Measurements from ENCODE around the gene CSNK1D. TPM values are rescaled to one million over a fixed set of nuclear protein-coding genes. Genes with fewer than 3 reads are reported as not detected.

CSNK1D gene
- total RNA-seq, 1 donor, result 50.3 TPM

GRCh38 chr17:82299452-82299851 is 26.0 kb upstream of the CSNK1D start:
- Histone ChIP-seq H3K4me3 (ENCODE audit: insufficient read depth, low read length) (no peak overlapping the region), H3K4me1 (ENCODE audit: insufficient read depth, low read length) (peaks cover 22% of the 10 kb centered on the region), H3K36me3 (ENCODE audit: insufficient read depth, low read length) (no peaks in the 10 kb centered on the region), H3K79me2 (ENCODE audit: insufficient read depth, low read length) (no peaks in the 10 kb centered on the region), H3K27ac (ENCODE audit: low read depth, low read length) (no peak overlapping the region), H4K20me1 (ENCODE audit: insufficient read depth, low read length) (no peaks in the 10 kb centered on the region), H3K9me3 (ENCODE audit: low read depth, low read length) (no peaks in the 10 kb centered on the region), H3K4me2 (ENCODE audit: insufficient read depth, low read length) (no peak overlapping the region), H2AFZ (ENCODE audit: low read length) (no peak overlapping the region), H3K27me3 (ENCODE audit: insufficient read depth, low read length) (no peaks in the 10 kb centered on the region)
- TF ChIP-seq, protein P1, sequence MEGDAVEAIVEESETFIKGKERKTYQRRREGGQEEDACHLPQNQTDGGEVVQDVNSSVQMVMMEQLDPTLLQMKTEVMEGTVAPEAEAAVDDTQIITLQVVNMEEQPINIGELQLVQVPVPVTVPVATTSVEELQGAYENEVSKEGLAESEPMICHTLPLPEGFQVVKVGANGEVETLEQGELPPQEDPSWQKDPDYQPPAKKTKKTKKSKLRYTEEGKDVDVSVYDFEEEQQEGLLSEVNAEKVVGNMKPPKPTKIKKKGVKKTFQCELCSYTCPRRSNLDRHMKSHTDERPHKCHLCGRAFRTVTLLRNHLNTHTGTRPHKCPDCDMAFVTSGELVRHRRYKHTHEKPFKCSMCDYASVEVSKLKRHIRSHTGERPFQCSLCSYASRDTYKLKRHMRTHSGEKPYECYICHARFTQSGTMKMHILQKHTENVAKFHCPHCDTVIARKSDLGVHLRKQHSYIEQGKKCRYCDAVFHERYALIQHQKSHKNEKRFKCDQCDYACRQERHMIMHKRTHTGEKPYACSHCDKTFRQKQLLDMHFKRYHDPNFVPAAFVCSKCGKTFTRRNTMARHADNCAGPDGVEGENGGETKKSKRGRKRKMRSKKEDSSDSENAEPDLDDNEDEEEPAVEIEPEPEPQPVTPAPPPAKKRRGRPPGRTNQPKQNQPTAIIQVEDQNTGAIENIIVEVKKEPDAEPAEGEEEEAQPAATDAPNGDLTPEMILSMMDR (IDR thresholded peaks at IDR 0.05; ENCODE audit: extremely low read depth, low read depth, low read length), result no peak
- no peak for DNase-seq (ENCODE audit: insufficient read length, low spot score, missing footprints)

DNA sequence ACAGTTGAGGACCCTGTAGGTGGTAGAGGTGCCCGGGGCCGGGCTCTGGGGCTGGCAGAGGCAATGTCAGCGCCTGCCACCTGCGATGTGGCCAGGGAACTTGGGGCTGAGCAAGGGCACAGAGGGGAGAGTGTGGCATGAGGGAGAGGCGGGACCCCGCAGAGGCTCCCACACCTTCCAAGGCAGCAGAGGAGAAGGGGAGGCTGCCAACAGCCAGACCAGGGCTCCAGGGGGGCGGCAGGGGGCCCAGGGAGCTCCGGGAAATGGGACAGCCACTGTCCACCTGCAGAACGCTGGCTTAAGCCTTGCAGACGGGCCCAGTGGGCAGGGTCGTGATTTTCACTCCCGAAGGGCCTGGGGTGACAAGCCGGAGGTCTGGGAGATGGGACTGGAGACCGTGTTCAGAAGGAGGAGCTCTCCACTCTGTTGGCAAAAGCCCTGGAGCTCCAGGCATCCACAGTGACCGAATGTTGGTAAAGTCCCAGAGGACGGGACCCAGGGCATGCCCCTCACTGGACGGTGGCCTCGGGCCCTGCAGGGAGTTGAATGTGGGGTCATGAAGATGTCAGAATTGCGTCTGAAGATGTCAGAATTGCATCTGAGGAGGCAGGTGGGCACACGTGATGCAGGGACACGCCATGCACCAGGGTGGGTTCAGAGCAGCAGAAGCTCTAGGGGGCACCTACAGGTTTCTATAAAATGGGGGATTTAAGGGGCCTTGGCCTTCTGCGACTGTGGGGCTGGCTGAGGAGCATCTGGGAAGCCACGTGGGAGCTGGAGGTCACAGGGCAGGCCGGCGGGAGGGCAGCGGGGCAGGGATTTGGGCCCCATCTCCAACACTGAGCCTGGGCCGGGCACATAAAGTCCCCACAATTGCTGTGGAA is 25.3 kb upstream of the CSNK1D start:
- H3K4me3 ChIP-seq (ENCODE audit: insufficient read depth, low read length), result peak overlapping the region; percentile 75
- TF ChIP-seq, protein P1 (IDR thresholded peaks at IDR 0.05; ENCODE audit: extremely low read depth, low read depth, low read length), result no peak
- no peaks in the 10 kb centered on the region for H3K36me3 ChIP-seq (ENCODE audit: insufficient read depth, low read length)
- peak; percentile 80 for DNase-seq (ENCODE audit: insufficient read length, low spot score, missing footprints)
- no peaks in the 10 kb centered on the region for H3K79me2 ChIP-seq (ENCODE audit: insufficient read depth, low read length)
- H3K27ac ChIP-seq (ENCODE audit: low read depth, low read length), result peak overlapping the region; percentile 92
- H4K20me1 ChIP-seq (ENCODE audit: insufficient read depth, low read length), result no peaks in the 10 kb centered on the region
- H3K27me3 ChIP-seq (ENCODE audit: insufficient read depth, low read length), result no peaks in the 10 kb centered on the region
- H3K4me2 ChIP-seq (ENCODE audit: insufficient read depth, low read length), result peak overlapping the region; percentile 99
- H2AFZ ChIP-seq (ENCODE audit: low read length), result peak overlapping the region; percentile 93
- peaks cover 22% of the 10 kb centered on the region for H3K4me1 ChIP-seq (ENCODE audit: insufficient read depth, low read length)
- no peaks in the 10 kb centered on the region for H3K9me3 ChIP-seq (ENCODE audit: low read depth, low read length)

DNA sequence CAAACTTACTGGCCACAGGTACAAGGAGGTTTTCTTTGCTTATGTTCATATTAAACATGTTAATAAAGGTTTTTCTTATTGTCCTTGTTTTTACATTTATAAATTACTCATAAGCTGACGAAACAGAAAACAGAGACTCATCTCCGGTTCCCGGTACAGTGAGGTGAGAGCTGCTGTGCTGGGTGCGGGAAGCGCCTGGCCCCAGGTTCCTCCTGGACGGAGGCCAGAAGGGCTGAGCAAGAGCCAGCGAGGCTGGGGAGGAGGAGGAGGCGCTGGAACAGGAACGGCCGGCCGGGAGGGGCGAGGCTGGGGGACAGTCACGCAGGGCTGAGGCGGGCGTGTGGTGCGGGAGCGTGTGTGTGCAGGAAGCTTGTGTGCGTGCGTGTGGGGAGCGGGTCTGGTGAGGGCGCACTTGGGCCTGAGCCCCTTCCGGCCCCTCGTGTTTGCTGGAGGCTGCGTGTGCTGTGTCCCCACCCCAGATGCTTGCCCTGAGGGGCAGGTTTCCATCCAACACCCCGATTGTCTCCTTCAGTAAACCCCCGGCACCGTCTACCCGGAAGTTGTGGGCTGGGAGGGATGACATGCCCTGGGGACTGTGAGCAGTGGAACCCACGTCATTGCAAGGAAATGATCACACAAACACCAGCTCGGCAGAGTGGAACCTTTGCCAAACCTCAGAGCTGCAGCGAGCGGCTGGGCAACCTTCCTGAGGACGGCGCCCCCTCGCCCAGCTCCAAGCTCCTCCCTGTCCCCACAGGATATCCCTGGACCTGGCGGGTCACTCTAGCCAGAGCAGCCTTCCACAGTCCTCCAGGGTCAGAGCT is 24.4 kb upstream of the CSNK1D start:
- H3K27me3 ChIP-seq (ENCODE audit: insufficient read depth, low read length), result no peaks in the 10 kb centered on the region
- DNase-seq (ENCODE audit: insufficient read length, low spot score, missing footprints), result peak; percentile 98
- peak overlapping the region; percentile 75 for H3K4me3 ChIP-seq (ENCODE audit: insufficient read depth, low read length)
- peaks cover 25% of the 10 kb centered on the region for H3K4me1 ChIP-seq (ENCODE audit: insufficient read depth, low read length)
- no peaks in the 10 kb centered on the region for H3K79me2 ChIP-seq (ENCODE audit: insufficient read depth, low read length)
- peak overlapping the region; percentile 93 for H2AFZ ChIP-seq (ENCODE audit: low read length)
- no peaks in the 10 kb centered on the region for H3K36me3 ChIP-seq (ENCODE audit: insufficient read depth, low read length)
- H3K9me3 ChIP-seq (ENCODE audit: low read depth, low read length), result no peaks in the 10 kb centered on the region
- no peaks in the 10 kb centered on the region for H4K20me1 ChIP-seq (ENCODE audit: insufficient read depth, low read length)
- H3K27ac ChIP-seq (ENCODE audit: low read depth, low read length), result peak overlapping the region; percentile 92
- peak overlapping the region; percentile 99 for H3K4me2 ChIP-seq (ENCODE audit: insufficient read depth, low read length)
- TF ChIP-seq, protein P1 (IDR thresholded peaks at IDR 0.05; ENCODE audit: extremely low read depth, low read depth, low read length), result no peak

Measured in osteoblast (primary cell).